Uterus (tissue), 4 donors: ENCODE measurements around the gene TOGARAM2. TPM values are rescaled to one million over a fixed set of nuclear protein-coding genes. Genes with fewer than 3 reads are reported as not detected.

Experiments used
- DNase-seq, 2 donors: peaks; one replicate each; pipeline ENCODE4 v3.0.0-alpha.2; 2019 to 2020
- H3K27ac ChIP-seq, 2 donors: fragments of 200-600 bp; sonication (generic); 1 replicate in 1 of 2; 2 replicates in 1 of 2; pipeline ENCODE4 v1.5.1; 2016 to 2018
- H3K27me3 ChIP-seq, 2 donors: fragments of 200-600 bp; sonication (generic); one replicate each; pipeline ENCODE4 v1.5.1; 2018 to 2019; ENCODE audit warnings: control low read depth in 1 of 2
- H3K36me3 ChIP-seq, 2 donors: fragments of 200-600 bp; sonication (generic); one replicate each; pipeline ENCODE4 v1.5.1; 2019; ENCODE audit warnings: control low read depth in 1 of 2
- H3K4me1 ChIP-seq, 2 donors: fragments of 200-600 bp; sonication (generic); one replicate each; pipeline ENCODE4 v1.5.1; 2018 to 2019; ENCODE audit warnings: control low read depth in 1 of 2
- H3K4me3 ChIP-seq, 2 donors: fragments of 200-600 bp; sonication (generic); 1 replicate in 1 of 2; 2 replicates in 1 of 2; pipeline ENCODE4 v1.5.1; 2018 to 2019; ENCODE audit warnings: mild to moderate bottlenecking in 1 of 2
- H3K9me3 ChIP-seq, 2 donors: fragments of 200-600 bp; sonication (generic); one replicate each; pipeline ENCODE4 v1.5.1; 2019; ENCODE audit warnings: control low read depth in 1 of 2
- CTCF ChIP-seq, 4 experiments: fragments of 200-600 bp in 2 of 4; fragments of 450-650 bp in 2 of 4; sonication (generic) in 2 of 4; IDR thresholded peaks; one replicate each; pipeline ENCODE4 v1.5.1; 2016 to 2019; ENCODE audit warnings: antibody characterized with exemption in 4 of 4, mild to moderate bottlenecking in 2 of 4, moderate library complexity in 1 of 4
- POLR2A ChIP-seq, 2 donors: fragments of 450-650 bp; IDR thresholded peaks; one replicate each; pipeline ENCODE4 v1.6.1; 2016; ENCODE audit warnings: antibody characterized with exemption in 2 of 2, mild to moderate bottlenecking in 1 of 2, moderate library complexity in 1 of 2
- intact Hi-C: fragments of 100-400 bp; cut with DNase I; formaldehyde crosslinking; loops from one replicate; pipeline ENCODE4 v1.15.1; 2023; ENCODE audit warnings: low total_unique reads
- total RNA-seq, 4 donors: library from RNA; depleted of rRNA in 3 of 4; stranded (reverse); fragments of >200 nt in 3 of 4; gene quantifications; one replicate each; pipeline versions ENCODE4 v1.1.0 to v1.2.4, GENCODE V29; 2014 to 2023
- donor health status: DM: yes; HTN: yes; CAD: no.

The TOGARAM2 gene
- total RNA-seq, 4 donors from 2014 or later = 0.61 to 1.5 TPM; not detected in 2

GRCh38 chr2:28979576-28980366, 1.3 kb upstream of the TOGARAM2 start:
- no peaks in the 10 kb centered on the region for H3K9me3 ChIP-seq
- H3K27me3 ChIP-seq = no peaks in the 10 kb centered on the region
- intact Hi-C loops = no loop called here
- no peak overlapping the region for H3K27ac ChIP-seq
- TF ChIP-seq POLR2A (IDR thresholded peaks at IDR 0.05) (no peak), CTCF (IDR thresholded peaks at IDR 0.05) (no peak)
- no peaks in the 10 kb centered on the region for H3K36me3 ChIP-seq
- no peak for DNase-seq
- no peaks in the 10 kb centered on the region for H3K4me1 ChIP-seq
- H3K4me3 ChIP-seq = no peak overlapping the region

GRCh38 chr2:28980368-28981015, 606 bp upstream of the TOGARAM2 start:
- intact Hi-C loops = no loop called here

GRCh38 chr2:28981620-28982376, 700 bp downstream of the TOGARAM2 start:
- no peak overlapping the region for H3K4me3 ChIP-seq
- intact Hi-C loops = no loop called here
- no peak overlapping the region for H3K27ac ChIP-seq
- no peak for DNase-seq
- H3K4me1 ChIP-seq = no peaks in the 10 kb centered on the region
- H3K36me3 ChIP-seq = no peaks in the 10 kb centered on the region
- TF ChIP-seq CTCF (IDR thresholded peaks at IDR 0.05) = no peak
- TF ChIP-seq POLR2A (IDR thresholded peaks at IDR 0.05) = no peak
- no peaks in the 10 kb centered on the region for H3K9me3 ChIP-seq
- no peaks in the 10 kb centered on the region for H3K27me3 ChIP-seq

More at GRCh38 chr2:28980368-28981015, 606 bp upstream of the TOGARAM2 start:
- TF ChIP-seq CTCF (IDR thresholded peaks at IDR 0.05) (no peak), POLR2A (IDR thresholded peaks at IDR 0.05) (no peak)
- H3K4me3 ChIP-seq = no peak overlapping the region
- no peak overlapping the region for H3K27ac ChIP-seq
- H3K9me3 ChIP-seq = no peaks in the 10 kb centered on the region
- H3K4me1 ChIP-seq = no peaks in the 10 kb centered on the region
- no peaks in the 10 kb centered on the region for H3K36me3 ChIP-seq
- H3K27me3 ChIP-seq = no peaks in the 10 kb centered on the region
- DNase-seq = no peak

- Histone ChIP-seq H3K27me3 (no peaks in the 10 kb centered on the region), H3K4me3 (no peak overlapping the region), H3K36me3 (no peaks in the 10 kb centered on the region), H3K9me3 (no peaks in the 10 kb centered on the region), H3K4me1 (no peaks in the 10 kb centered on the region), H3K27ac (no peak overlapping the region)
- intact Hi-C loops = no loop called here
- DNase-seq = no peak
- TF ChIP-seq CTCF (IDR thresholded peaks at IDR 0.05) = no peak
- TF ChIP-seq POLR2A (IDR thresholded peaks at IDR 0.05) = no peak
These were observed 1.4 kb downstream of the TOGARAM2 start for GRCh38 chr2:28982381-28982950.
